Anterior cingulate cortex (tissue), 58 donors: ENCODE data around the gene SOX18.
A peak's percentile ranks its signal among the peaks of the same experiment; 100 is the strongest.

ENCODE experiments used
- DNase-seq, 58 donors: peaks; one replicate each; lab custom pipeline; 2025; lab: John Stamatoyannopoulos, UW

The SOX18 gene

GRCh38 chr20:64080813-64081623 lies 31.6 kb upstream of the SOX18 start:
- DNase-seq, result no peak

GRCh38 chr20:64080013-64080812 lies 30.8 kb upstream of the SOX18 start, which contains the start of gene OPRL1:
TSS of gene OPRL1 (plus strand) at chr20:64080082. CDS start at chr20:64092721, 12,639 bp downstream.
- DNase-seq, result peak in 1 of 58 donors; percentile 68

GRCh38 chr20:64079273-64080012 lies 30.0 kb upstream of the SOX18 start, which contains the start of gene RGS19:
TSS of gene RGS19 (minus strand) at chr20:64079518. CDS start at chr20:64076886, 2,632 bp downstream.
- peak in 45 of 58 donors; percentile 33 to 82 (median 61) for DNase-seq

DNA sequence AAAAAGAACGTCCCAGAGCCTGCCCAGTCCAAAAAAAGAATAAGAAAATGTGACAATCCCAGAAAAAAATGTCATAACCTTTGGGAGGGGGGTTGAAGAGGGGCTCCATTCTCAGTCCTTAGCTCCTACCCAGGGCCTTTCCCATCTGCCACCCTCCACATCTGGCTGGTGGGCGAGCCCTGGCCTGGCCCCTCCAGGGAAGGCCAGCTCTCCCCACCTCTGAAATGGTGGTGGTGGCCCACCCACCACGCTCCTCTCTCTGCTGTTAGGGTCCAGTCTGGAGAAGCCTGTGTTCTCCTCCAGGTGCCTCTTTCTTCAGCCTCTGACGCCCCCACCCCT lies 29.5 kb upstream of the SOX18 start:
- no peak for DNase-seq

DNA sequence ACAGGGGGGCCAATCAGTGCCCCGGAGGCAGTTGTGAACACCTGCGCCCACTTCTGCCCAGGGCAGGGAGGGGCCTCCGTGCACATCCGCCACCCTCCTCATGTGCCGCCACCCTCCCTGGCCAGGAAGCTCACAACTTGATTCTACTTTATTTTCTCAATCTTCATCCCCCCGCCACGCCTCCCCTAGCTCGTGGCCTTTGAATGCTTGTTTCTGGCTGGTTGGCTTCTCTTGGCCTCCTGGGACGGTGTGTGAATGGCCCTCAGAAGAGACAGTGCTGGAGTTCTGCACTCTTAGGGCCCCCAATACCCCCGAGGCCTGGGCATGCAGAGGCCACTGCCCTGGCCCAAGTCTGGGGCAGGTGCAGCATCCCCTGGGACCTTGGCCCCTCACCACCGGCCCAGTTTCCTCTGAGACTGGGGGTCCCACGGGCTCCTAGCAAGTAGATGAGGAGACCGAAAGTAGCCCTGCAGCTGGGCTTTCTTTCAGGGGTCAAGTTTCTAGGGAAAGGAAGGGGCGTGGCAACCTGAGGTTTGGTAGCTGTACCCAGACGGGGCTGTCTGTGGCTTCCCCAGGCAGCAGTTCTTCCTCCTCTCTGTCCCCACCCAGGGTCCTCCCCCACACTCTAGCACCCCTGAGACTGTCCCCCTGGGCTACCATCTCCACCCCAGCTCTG lies 28.6 kb upstream of the SOX18 start:
- peak in 2 of 58 donors; percentile 26 to 27 for DNase-seq

GRCh38 chr20:64077541-64077875 lies 28.1 kb upstream of the SOX18 start:
- no peak for DNase-seq

DNA sequence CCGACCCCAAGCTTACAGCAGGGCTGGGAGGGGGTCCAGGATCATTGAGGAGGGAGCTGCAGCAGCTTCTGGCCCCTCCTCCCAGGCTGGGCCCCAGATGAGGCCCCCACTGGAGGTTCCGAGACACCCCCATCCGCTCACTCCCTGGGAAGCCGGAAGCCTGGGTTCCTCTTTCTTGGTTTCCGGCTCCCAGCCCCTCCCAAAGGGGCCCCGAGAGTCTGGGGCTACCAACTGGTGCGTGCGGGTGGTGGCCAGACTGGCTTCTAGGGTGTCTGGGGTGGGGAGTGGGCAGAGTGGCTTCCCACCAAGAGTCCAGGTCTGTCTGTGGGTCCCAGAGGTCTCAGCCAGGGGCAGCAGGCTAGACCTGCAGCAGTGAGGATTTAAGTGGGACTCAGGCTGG lies 27.7 kb upstream of the SOX18 start:
- peak in 7 of 58 donors; percentile 16 to 32 (median 22) for DNase-seq

DNA sequence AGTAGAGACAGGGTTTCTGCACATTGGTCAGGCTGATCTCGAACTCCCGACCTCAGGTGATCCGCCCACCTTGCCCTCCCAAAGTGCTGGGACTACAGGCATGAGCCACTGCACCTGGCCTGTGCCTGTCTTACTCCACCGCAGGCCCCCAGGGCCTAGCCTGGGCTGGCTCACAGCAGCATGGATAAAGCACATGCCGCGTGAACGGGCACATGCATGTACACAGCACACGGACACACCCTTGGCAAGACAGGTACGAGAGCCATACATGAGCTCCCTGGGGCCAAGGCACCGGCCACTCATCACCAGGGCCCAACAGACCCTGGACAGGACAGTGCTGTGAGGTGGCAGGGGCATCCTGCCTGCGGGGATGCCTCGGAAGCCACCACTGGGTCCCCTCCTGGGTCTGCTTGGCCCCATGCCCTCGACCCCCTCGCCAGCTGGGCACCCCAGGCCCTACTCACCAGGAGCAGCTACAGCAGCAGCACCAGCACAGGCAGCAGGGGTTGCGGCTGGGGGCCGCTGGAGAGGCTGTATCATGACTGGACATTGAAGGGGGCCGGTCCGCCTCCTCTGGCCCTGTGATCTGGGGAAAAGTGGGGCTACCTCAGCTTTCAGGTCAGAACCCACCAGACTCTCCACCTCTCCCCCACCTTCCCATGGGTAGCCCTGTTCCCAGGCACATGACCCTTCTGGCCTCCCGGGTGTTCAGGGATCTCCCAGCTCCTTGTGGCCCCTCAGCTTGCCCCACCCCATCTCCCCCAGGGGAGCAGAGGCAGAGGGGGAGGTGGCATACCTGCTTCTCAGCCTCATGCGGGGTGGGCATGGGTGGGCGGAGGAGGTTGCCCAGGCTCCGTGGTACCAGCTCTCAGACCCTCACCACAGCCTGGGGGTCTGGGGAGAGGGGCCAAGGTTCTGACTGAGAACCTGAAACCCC lies 26.9 kb upstream of the SOX18 start:
- no peak for DNase-seq

- DNase-seq, result no peak
Measured at GRCh38 chr20:64075556-64075955, 26.1 kb upstream of the SOX18 start.

- DNase-seq, result no peak
Measured at GRCh38 chr20:64074963-64075362, 25.5 kb upstream of the SOX18 start.

GRCh38 chr20:64074184-64074789 lies 24.8 kb upstream of the SOX18 start:
- no peak for DNase-seq

- DNase-seq, result no peak
Measured at GRCh38 chr20:64073476-64074183, 24.2 kb upstream of the SOX18 start.

- no peak for DNase-seq
Measured at GRCh38 chr20:64072498-64073063, 23.1 kb upstream of the SOX18 start.

DNA sequence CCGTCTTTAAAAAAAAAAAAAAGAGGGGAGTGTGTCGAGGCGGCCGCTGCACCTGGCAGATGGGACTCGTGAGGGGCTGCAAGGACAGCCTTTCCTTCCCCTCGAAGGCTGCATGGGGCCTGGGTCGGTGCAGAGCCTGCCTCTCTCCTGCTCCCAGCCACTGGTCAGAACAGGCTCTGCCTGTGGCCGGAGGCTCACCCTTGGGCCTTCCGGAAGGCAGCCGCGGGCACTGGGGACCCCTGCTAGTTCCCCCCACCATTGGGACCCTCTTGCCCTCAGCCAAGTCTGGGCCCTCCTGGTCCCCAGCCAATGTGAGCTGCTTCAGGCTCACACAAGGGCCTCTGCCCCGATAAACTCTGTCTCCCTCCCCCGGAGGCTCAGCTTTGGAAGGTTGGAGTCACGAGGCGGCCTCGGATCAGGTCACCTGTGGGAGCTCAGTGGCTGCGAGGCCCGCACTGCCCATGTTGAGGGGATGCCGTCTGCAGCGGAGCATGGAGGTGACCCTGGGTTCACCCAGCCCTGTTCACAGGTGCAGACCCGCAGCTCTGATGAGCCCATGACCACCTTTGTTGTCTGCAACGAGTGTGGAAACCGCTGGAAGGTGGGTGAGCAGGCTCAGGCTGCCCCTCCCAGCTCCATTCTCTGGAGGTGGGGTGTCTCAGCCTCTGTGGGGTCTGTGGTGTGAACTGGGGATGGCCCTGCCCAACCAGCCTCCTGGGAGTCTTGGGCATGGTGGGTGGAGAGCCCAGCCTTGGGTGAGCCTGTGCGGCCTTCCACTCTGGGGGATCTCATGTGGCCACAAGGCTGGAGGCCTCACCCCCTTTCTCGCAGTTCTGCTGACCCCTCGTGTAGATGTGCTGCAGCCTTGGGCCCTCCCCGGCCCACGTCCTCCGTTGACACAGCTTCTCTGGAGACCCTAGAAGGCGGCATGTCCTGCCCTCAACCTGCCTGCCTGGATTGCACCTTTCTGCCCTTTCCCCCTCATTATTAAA lies 22.2 kb upstream of the SOX18 start:
- no peak for DNase-seq

DNA sequence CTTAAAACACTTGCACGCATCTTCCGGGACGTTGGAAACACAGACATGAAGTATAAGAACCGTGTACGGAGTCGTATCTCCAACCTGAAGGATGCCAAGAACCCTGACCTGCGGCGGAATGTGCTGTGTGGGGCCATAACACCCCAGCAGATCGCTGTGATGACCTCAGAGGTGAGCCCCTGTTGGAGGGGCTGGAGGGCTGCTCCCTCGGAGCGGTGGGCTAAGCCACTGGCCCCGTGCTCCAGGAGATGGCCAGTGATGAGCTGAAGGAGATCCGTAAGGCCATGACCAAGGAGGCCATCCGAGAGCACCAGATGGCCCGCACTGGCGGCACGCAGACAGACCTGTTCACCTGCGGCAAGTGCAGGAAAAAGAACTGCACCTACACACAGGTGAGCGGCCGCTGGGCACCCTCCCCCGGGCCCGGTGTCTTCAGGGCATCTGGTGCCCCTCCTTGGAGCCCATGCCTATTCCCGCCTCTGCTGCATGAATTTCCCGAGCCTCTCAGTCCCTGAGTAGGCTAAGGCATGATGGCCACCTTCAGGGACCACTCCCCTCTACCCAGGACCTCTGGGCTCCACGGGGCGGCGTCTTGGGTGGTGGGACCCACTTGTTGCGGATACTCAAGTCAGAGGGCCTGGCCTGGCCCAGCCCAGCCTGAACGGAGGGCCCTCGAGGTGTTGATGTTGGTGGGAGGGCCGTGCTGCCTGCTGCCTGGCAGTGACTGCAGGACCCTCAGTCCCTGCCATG lies 21.0 kb upstream of the SOX18 start:
- no peak for DNase-seq
